ENCODE data around the gene KIAA0513.

Gene KIAA0513

DNA sequence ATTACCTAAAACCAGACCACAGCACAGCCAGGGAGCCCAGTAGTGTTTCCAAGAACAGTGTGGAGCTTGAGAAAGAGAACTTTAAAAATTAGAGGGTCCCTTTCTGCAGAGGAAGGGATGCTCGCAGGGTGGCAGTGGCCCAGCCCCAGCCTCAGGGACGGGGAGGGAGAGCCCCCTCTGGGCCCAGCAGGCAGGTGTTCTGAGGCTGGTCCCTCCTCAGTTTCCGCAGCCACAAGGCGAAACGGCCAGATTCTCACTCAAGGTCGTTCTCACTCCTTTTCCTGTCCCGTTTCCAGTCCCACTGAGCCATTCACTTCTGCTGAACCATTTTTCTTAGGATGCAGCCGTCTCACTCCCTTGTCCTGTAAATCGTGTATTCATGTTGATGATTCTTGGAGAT lies 64.7 kb downstream of the KIAA0513 start:
- DNase-seq: no peak

DNA sequence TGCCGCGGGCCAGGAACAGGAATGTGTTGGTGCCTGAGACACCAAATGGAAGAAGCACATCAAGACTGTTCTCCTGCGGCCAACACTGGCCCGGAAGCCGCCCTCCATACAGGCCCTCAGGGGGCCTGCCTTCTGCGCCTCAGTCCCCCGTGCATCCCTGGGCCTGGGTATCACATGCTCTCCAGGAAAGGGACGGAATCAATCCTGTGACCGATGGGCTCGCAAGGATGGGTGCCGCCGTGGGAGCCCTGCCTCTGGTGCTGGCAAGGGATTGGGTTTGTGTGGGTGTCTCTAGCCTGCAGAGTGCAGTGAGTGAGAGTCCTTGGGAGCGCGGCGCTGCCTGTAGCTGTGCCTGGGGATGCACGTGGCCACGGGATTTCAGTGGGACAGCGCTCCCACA lies 65.3 kb downstream of the KIAA0513 start:
- no peak for DNase-seq

DNA sequence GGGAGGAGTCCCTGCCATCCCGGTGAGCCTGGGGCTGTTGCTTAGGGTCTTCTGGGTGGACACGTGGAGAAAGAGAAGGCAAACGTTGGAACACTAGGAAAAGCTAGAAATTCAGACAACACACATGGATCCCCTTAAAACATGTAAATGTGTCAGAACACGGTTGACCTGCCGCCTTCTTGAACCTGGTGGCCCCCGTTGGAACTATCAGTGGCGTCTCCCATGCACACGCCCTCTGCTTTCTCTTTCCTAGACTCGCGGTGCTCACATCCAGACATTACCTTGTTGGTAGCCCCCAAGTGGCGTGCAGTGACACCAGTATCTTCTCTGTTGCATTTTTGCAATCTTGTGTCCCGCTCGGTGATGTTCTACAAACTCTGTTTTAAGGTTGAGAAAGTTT lies 66.1 kb downstream of the KIAA0513 start:
- DNase-seq: no peak

DNA sequence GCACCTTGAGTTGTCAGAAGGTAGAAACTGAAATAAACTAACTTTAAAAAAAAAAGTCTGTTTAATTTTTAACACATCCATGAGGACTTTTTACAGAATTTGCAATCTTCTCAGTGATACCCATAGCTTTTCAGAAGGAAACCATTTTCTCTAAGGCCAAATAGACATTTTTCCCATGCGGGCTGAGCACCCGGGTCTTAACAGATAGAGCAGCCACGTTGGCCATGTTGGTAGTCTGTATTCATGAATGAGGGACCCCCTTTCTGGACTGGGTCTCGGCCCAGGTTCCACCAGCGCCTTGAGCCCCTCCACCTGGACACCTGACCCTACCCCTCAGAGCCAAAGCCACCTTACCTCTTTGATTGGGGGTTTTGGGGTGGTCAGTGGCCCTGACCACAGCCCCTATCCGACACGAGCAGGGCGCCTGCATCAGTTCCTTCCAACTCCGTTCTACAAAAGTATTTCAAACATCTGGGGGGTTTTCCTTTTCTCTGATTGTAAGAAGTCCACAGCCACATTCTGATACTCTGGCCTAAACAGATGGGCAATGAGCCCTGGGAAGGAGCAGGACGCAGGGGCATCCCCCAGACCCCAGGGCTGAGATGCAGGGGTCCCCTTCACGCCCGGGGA lies 66.7 kb downstream of the KIAA0513 start:
- no peak for DNase-seq

DNA sequence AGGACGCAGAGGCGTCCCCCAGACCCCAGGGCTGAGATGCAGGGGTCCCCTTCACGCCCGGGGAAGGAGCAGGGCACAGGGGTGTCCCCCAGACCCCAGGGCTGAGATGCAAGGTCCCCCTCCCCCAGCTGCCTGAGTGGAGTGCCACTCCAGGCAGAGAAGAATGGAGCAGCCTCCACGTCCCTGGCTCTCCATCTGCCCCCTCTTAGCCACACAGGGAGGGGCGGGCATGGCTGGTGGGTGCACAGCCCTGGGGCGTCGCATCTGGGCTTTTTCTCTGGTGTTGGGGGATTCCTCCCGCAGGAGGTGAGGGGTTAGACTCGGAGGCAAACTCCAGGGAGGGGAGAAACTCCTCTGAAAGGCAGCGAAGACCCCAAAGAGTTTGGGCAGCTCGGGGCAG lies 67.2 kb downstream of the KIAA0513 start:
- DNase-seq: no peak

DNA sequence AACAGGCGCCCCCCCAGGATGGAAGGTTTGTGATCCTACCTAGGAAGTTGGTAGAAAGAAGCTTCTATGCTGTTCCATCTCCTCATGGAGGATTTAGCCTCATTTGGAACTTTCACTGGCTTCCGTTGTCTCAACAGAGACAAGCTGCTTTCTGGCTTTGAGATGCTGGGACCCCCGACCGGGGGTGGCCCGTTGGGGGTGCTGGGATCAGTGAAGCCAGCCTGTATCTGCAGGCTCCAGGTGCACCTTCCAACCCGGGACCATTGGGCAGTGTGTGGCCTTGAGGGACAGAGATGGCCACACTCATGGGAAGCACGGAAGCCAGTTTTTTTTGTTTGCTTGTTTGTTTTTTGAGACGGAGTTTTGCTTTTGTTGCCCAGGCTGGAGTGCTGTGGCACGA lies 69.3 kb downstream of the KIAA0513 start:
- no peak for DNase-seq

DNA sequence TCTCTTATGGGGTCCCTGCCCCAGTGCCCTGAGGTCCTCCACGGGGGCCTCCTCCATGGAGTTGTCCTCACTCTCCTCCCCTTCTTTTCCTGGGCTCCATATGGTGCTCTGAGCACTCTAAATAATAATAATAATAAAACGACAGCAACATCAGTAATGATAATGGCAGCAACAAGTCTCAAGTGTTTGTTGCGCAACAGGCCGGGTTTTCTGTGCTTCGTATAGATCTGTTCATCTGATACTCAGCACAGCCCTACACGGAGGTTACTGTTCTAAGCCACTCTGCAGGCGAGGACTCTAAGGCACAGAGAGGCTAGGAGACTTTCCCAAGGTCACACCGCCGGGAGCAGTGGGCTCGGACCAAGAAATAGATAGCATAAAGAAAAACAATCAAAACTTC lies 71.0 kb downstream of the KIAA0513 start:
- no peak for DNase-seq

DNA sequence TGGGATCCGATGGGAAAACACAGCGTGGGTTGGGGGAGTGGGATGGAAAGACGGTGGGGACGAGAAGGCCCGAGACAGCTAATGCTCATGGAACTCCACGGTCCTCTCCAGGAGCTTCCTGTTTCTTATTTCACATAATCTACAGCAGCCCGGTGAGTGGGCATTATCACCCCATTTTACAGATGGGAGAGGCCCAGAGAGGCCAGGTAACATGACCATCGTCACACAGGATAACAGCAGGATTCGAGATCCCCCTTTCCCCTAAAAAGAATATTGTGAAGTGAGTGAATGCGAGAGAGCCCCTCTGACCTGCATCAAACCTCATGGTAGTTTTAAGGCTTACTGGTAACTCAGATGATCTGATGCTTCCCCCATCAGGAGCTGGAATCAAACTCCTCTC lies 72.7 kb downstream of the KIAA0513 start:
- DNase-seq: no peak

DNA sequence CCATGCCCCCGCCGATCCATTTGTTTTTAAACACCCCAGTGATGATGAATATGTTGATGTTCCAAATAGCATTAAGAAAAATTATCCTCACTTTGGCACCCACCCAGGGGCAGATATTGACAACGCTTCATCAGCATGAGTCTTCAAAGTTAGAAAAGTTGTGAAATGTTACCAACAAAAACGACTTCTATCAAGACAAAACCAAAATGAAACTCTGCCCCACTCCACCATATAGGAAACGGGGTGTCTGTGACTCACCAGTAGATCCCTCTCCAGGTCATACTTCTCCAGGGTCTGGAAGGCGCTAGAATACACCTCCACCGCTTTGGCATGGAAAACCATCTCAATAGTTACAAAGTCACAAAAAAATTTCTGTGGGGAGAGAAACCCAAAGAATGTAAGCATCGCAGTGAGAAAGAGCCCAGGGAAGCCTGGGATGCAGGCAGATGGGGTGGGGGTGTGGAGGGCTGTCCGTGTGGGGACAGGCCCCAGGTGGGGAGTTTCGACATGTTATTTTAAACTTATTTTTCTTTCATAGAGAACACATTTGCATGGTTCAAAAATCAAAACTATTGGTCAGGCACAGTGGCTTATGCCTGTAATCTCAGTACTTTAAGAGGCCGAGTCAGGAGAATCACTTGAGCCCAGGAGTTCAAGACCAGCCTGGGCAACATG lies 74.5 kb downstream of the KIAA0513 start:
- no peak for DNase-seq

DNA sequence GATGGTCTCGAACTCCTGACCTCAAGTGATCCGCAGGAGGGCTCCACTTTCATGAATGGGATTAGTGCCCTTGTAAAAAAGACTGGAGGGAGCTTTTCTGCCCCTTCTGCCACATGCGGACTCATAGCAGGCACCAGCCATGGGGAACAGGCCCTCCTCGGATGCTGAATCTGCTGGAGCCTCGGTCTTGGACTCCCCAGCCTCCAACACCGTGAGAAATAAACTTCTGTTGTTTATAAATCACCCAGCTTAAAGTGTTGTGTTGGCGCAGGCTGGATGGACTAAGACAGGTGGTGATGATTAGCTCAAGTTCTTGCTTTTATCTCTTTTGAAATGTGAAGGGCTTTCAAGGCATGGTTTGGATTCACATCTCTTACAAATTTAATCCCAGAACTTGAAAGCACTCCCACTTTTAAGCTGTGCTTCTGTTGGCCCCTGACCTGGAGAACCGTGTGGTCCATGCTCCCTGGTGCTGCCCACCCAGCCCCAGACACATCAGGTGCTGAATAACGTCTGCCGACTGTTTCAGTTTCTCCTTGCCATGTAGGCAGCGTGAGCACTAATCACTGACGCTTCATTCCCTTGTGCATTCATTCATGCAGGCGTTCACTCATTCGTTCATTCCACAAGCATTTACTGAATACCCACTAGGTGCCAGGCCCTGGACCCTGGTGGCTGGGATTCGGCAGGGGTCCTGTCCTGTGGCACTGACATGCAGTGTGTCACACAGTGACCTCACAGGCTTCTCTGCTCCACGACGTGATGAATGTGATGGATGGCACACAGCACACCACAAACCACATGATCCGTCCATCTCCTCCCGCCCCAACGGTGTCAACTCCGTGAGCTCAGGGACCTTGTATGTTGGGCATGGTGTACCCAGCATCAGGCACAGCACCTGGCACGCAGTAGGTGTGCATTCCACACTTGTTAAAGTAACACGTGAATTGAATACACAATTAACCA lies 75.8 kb downstream of the KIAA0513 start:
- no peak for DNase-seq

DNA sequence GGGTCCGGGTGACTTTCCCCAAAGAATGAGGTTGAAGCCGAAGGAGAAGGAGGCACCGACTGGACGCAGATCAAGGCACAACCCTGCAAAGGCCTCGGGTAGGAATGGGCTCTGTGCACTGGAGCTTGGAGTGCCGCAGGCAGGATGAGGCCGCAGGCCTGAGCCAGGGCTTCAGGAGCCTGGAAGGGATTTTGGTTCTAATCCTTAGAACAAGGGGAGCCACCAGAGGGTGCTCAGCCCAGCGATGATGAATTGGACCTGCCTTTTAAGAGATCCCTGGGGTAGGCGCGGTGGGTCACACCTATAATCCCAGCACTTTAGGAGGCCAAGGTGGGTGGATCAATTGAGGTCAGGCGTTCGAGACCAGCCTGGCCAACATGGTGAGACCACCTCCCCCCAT lies 76.6 kb downstream of the KIAA0513 start:
- DNase-seq: no peak

DNA sequence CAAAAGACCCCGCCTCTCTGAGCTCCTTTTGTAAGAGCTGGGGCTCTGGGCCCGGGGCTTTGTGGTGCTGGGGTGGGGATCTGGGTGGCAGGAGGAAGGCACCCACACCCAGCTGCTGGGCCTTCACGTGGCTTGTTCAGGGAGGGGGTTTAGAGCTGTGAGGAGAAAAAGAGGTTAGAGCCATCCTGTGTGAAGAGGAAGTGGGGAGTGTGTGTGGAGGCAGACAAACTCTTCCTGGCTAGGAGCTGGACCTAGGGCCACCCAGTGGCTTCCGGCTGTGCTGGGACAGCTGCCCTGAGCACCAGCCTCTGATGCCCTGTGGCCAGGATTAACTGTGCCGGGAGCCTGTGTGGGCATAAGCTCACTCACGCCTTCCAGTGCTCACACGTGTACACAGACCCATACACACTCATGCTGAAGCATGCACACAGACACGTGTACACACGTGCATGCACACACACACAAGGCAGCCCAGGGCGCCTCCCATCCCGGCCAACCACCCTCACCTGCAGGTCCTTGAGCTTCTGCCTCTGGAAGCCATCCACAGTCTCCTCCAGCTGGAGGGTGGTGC lies 77.3 kb downstream of the KIAA0513 start:
- no peak for DNase-seq

DNA sequence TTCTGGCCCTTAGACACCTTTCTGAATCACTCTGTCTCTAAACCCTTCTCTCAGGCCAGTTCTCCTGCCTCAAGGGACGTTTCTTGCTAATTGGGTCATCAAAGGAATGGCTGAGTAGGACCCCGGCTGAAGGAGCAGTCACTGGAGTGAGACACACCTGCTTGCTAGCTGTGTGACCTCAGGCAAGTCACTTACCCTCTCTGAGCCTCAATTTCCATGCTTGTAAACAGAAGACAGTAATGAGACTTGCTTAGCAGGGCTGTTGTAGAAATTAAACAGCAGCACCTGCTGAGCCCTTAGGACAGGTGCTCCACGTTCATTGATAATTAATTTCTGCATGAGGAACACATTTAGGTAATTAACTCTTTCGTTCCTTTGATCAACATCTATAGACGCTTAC lies 77.9 kb downstream of the KIAA0513 start:
- no peak for DNase-seq

DNA sequence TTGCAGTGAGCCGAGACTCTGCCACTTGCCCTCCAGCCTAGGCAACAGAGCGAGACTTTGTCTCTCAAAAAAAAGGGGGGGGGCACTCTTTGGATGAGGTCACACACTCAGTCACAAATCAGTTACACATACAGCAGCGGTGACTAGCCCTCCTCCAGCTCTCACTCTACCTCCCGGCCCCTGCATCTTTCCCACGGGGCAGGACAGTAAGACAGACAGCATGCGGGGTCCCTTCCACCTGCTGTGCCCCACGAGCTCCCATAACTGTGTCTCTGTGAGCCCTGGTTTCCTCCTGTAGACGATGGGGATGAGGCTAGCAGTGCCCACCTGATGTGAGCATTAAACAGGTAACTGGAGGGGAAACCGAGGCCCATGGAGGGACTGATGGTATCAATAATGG lies 79.5 kb downstream of the KIAA0513 start:
- no peak for DNase-seq

DNA sequence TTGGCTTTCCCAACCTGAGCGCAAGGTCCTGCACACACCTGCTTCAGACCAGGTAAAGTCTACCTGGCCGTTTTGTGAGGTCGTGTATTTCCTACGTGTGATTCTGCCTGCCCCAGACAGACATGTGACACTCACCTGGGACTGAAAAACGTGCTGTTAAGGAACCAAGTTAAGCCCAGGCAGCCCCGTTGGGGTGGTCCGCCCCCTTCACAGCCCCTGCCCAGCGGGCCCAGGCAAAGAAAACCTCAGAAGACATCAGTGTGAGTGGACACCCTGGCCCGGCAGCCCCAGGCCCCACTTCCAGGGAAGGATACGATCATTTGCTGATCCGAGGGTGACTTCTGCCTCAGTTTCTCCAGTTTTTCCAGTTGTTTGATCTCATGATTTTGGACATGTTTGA lies 79.9 kb downstream of the KIAA0513 start:
- DNase-seq: no peak

DNA sequence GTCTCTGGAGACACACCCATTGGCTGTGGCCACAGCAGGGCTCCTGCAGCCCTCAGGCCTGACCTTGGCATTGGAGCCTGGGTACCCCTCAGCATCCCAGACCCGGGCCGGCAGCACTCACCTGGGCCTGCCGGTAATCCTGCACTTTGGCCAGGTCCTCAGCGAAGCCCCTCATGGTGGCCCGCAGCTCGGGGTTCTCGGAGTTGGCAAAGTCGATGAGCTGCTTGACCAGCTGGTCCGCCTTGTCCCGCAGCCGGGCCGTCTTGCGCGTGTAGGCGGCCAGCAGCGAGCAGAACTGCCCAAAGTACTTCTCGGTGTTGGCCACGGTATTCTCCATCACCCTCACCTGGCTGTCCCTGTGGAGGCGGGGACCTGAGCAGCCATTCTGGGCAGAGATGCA lies 82.5 kb downstream of the KIAA0513 start:
- no peak for DNase-seq

DNA sequence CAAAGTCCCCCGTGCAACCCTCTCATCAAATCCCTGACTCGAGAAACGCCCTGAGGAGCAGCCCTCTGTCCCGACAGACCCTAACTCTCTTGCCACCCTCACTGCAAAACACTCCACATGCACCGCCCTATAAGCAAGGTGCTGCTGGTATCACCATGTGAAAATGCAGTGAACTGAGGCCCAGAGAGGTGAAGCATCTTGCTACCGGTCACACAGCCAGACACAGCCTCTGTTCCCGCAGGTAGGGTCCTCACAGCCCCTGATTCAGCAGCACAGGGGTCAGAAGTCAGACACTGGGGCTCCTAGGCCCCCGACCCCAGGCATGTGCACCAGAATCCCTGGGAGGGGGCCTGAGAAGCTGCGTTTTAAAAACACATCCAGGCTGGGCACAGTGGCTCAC lies 83.6 kb downstream of the KIAA0513 start:
- DNase-seq: no peak

DNA sequence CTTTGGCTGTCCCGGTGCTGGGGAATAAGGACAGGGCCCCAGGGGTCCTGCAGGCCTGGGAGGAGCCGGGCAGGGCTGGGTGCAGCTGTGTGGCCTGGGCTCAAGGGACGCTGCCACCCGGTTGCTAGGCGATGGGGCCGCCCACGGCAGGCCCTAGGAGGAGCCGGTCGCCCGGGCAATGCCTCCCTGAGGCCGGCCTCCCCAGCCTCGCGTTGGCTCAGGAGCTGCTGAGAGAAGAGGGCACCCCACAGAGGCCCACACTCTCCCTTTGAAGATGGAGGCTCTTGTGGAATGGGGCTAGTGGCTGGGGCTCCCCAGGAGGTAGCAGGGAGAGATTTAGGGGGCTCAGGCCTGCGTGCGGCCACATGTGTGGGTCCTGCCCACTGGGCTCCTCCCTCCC lies 84.8 kb downstream of the KIAA0513 start, which contains the start of gene CIBAR2:
Gene CIBAR2, minus strand, starts transcription at position 109 of the 400 bp plus-strand sequence. CDS start 120 bp downstream, outside the sequence.
- no peak for DNase-seq

DNA sequence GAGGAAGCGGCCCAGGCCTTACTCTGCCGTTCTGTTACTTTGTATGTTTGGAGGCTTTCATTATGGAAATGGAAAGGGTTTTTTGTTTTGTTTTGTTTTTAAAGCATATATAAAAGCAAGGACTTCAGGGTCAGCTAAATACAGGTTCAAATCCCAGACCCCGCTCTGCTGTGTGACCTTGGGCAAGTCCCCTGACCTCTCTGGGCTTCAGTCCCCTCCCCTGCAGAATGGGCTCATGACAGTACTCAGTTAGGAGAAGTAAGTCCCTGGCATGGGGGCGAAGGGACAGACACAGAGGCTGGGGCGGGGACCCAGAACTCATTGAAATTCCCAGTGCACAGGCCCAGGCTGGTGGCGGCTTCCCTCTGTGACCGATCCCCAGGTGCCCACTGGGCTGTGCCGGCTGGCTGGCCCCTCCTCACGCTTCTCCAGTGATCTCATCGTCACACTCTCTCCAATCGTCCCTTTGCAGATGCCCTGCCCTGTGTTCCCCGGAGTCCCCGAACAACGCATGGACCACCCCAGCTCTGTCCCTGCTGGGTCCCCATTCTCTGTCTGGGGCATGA lies 85.7 kb downstream of the KIAA0513 start:
- DNase-seq: no peak

DNA sequence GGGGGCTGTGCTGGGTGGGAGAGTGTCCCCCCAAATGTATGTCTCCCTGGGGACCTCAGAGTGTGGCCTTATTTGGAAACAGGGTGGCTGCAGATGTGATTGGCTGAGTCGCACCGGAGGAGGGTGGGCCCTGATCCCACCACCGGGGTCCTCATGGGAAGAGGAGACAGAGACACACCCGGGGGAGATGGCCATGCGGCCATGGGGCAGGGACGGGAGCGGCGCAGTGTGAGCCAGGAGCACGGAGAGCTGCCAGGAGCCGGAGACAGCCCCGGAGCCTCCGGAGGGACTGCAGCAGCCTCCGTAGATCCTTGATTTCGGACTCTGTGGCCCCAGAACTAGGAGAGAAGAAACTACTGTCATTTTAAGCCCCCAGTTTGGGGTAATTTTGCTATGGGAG lies 86.3 kb downstream of the KIAA0513 start:
- no peak for DNase-seq

DNA sequence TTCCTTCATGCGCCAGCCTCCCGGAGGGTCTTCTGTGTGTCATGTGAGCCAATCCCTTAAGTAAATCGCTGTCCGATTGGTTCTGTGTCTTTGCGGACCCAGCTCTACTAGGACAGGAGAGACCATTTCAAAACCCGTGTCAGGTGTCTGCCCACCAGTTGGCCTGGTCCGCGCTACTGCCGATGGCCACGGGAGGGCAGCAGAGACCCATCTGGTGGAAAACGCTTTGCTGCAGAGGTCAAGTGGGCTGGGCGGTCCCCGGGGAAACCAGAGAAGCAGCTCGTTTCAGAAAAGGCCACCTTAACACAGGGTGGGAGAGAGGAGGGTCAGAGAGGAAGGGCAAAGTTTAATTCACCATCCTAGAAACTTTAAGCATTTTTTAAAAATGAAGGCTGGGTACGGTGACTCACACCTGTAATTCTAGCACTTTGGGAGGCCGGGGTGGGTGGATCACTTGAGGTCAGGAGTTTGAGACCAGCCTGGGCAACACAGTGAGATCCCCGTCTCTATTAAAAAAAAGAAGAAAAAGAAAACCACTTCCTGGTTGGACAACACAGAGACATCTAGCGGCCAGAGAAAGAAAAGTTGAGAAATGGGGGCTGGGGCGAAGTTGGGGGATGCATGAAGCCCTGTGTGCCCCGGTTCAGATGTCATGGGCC lies 87.4 kb downstream of the KIAA0513 start:
- peak; percentile 87 for DNase-seq

DNA sequence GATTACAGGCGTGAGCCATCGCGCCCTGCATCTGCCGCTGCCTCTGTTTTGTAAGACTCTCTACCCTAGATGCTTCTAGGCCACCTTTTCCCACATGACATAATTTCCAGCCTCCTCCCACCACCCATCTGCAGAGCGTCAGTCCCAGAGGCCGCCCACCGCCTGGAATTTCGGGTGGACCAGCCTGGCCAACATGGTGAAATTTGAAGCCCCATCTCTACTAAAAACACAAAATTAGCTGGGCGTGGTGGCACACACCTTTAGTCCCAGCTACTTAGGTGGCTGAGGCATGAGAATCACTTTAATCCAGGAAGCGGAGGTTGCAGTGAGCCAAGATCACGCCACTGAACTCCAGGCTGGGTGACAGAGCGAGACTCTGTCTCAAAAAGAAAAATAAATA lies 89.8 kb downstream of the KIAA0513 start:
- no peak for DNase-seq

DNA sequence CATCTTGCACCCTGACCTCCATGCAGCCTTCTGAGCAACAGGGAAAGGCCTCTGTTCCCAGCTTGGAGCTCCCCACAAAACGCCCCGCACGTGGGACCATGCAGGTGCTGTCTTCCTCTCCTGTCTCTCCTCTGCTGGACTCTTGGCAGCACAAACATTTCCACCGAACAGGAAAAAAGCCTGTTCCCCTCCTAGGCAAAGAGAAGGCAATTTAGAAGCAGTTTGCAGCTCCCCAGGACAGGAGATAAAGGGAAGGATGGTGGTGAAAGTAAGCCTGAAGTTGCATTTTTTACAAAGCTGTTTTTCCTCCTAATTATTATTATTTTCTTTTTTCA lies 92.4 kb downstream of the KIAA0513 start:
- DNase-seq: no peak

Measured in left hindlimb (tissue), 1 donor.